ENCODE data around the gene DNAL4.

DNAL4 gene

GRCh38 chr22:38734421-38735100 is 59.4 kb downstream of the DNAL4 start:
- Histone ChIP-seq H3K36me3 (ENCODE audit: control insufficient read depth, low read depth, low read length) (peaks cover 32% of the 10 kb centered on the region), H3K4me1 (ENCODE audit: control insufficient read depth, low read depth, low read length) (no peaks in the 10 kb centered on the region), H3K9ac (ENCODE audit: low read length) (no peak overlapping the region), H3K9me3 (ENCODE audit: control insufficient read depth, low read depth, low read length) (no peaks in the 10 kb centered on the region), H3K4me3 (ENCODE audit: low read length) (no peak overlapping the region), H3K27me3 (ENCODE audit: control insufficient read depth, insufficient read depth, low read length) (no peaks in the 10 kb centered on the region), H3K27ac (ENCODE audit: low read length) (no peak overlapping the region)

DNA sequence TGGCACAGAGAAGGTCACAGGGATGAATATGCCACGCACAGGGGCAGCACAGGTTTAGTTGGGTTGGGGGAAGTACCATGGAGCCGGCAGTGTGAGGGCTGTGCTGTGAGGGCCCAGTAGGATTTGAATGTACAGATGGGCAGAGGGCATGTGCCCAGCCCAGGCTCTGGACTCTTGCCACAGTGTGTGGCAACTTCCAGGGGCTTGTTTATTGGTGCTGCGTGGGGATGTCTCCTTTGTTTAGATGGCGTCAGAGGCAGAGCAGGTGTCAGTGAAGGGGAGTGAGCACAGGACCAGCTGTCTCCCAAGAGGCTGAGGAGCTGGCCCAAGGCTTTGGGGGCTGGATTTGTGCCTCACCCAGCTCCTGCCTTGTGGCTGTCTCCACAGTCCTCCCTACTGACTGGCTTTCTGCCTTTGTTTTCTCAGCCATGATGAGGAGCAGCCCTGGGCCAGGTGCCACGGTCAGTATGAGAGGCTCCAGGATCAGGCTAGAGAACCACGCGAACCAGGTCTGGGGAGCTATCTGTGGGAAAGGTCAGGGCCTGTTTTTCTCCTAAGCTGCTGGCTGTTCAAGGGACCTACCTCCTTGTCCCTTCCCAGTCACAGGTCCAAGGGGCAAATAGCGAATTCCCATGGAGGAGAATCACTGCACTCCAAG is 60.1 kb downstream of the DNAL4 start:
- no peak overlapping the region for H3K9ac ChIP-seq (ENCODE audit: low read length)
- H3K9me3 ChIP-seq (ENCODE audit: control insufficient read depth, low read depth, low read length) = no peaks in the 10 kb centered on the region
- peaks cover 39% of the 10 kb centered on the region for H3K36me3 ChIP-seq (ENCODE audit: control insufficient read depth, low read depth, low read length)
- no peaks in the 10 kb centered on the region for H3K4me1 ChIP-seq (ENCODE audit: control insufficient read depth, low read depth, low read length)
- H3K27ac ChIP-seq (ENCODE audit: low read length) = no peak overlapping the region
- H3K4me3 ChIP-seq (ENCODE audit: low read length) = no peak overlapping the region
- H3K27me3 ChIP-seq (ENCODE audit: control insufficient read depth, insufficient read depth, low read length) = no peaks in the 10 kb centered on the region

DNA sequence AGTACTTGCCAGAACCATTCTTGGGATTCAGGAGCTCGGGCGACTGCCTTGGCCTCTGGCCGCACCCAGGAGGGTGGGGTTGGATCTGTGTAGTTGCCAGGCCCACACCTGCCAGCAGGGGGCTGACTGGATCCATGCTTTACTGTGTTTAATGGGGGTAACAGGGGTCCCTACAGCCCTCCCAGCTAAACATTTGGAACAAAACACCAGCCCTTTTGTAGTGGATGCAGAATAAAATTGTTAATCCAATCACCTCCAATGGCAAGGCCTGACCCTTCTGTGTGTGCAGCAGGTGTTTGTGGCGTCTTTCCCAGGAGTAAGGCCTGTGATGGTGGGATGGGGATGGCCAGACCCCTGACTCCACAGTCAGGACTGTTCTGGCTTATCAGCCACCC is 60.6 kb downstream of the DNAL4 start:
- no peaks in the 10 kb centered on the region for H3K4me1 ChIP-seq (ENCODE audit: control insufficient read depth, low read depth, low read length)
- no peak overlapping the region for H3K9ac ChIP-seq (ENCODE audit: low read length)
- H3K27me3 ChIP-seq (ENCODE audit: control insufficient read depth, insufficient read depth, low read length) = no peaks in the 10 kb centered on the region
- H3K27ac ChIP-seq (ENCODE audit: low read length) = no peak overlapping the region
- no peaks in the 10 kb centered on the region for H3K9me3 ChIP-seq (ENCODE audit: control insufficient read depth, low read depth, low read length)
- peaks cover 41% of the 10 kb centered on the region for H3K36me3 ChIP-seq (ENCODE audit: control insufficient read depth, low read depth, low read length)
- H3K4me3 ChIP-seq (ENCODE audit: low read length) = no peak overlapping the region

DNA sequence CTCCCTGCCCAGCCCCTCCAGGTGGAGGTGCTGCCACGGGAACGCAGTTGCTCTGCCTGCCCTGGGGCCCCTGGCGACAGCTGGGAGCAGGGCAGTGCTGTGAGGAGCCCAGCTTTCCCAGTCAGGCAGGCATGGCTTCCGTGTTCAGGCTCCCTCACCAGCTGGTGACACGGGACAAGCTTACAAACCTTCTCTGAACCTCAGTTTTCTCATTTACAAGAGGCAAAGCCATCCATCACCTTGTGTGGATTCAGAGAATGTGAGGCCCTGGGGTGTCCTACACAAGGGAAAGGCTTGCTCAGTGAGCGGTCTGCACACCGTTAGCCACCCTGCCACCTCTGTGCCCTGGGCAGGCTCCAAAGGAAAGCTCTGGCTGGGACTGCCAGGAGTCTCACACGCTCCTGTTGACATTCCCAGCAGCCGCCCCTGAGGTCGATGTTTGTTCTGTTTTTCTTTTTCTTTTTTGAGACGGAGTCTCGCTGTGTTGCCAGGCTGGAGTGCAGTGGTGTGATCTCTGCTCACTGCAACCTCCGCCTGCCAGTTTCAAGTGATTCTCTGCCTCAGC is 61.6 kb downstream of the DNAL4 start:
- H3K4me1 ChIP-seq (ENCODE audit: control insufficient read depth, low read depth, low read length) = no peaks in the 10 kb centered on the region
- no peak overlapping the region for H3K4me3 ChIP-seq (ENCODE audit: low read length)
- no peaks in the 10 kb centered on the region for H3K27me3 ChIP-seq (ENCODE audit: control insufficient read depth, insufficient read depth, low read length)
- no peak overlapping the region for H3K9ac ChIP-seq (ENCODE audit: low read length)
- H3K27ac ChIP-seq (ENCODE audit: low read length) = no peak overlapping the region
- peaks cover 51% of the 10 kb centered on the region for H3K36me3 ChIP-seq (ENCODE audit: control insufficient read depth, low read depth, low read length)
- no peaks in the 10 kb centered on the region for H3K9me3 ChIP-seq (ENCODE audit: control insufficient read depth, low read depth, low read length)

DNA sequence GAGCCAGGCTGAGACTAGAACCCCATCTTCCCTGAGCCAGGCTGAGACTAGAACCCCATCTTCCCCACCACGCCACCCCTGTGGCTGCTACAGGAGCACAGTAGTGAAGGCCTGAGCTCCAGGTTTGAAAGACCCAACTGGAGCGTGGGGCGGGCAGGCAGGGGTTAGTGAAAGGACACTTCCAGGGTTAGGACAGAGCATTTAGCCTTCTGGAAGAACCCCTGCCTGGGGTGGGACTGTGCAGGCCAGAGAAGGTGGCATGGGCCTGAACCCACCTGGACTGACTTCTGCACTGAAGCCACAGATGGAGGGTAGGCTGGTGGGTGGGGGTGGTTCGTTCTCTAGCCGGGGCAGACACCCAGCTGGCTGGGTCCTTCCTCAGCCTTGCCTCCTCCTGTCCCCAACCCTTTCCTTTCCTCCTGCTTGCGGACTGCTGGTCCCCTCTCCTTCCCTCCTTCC is 62.2 kb downstream of the DNAL4 start:
- Histone ChIP-seq H3K4me1 (ENCODE audit: control insufficient read depth, low read depth, low read length) (no peaks in the 10 kb centered on the region), H3K27me3 (ENCODE audit: control insufficient read depth, insufficient read depth, low read length) (no peaks in the 10 kb centered on the region), H3K36me3 (ENCODE audit: control insufficient read depth, low read depth, low read length) (peaks cover 57% of the 10 kb centered on the region), H3K27ac (ENCODE audit: low read length) (no peak overlapping the region), H3K9me3 (ENCODE audit: control insufficient read depth, low read depth, low read length) (no peaks in the 10 kb centered on the region), H3K9ac (ENCODE audit: low read length) (no peak overlapping the region), H3K4me3 (ENCODE audit: low read length) (no peak overlapping the region)

DNA sequence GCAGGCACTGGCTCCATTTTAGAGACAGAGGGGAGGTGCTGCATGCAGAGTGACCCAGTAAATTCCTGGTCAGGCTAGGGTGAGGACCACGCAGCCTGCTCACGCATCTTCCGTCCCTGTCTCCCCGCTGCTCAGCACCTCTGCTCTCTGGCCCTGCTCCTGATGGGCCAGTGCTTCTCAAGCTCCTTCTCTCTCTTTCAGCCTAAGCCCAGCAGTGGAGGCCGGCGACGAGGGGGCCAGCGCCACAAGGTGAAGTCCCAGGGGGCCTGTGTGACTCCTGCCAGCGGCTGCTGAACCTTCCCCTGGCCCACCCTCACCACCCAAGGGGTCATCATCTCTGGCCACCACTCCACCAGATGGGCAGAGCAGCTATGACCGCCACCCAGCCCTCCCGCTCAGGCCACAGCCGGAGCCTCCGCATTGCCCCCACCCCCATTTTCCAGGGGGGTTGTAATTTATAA is 63.5 kb downstream of the DNAL4 start:
- no peak overlapping the region for H3K9ac ChIP-seq (ENCODE audit: low read length)
- peaks cover 70% of the 10 kb centered on the region for H3K36me3 ChIP-seq (ENCODE audit: control insufficient read depth, low read depth, low read length)
- H3K9me3 ChIP-seq (ENCODE audit: control insufficient read depth, low read depth, low read length) = no peaks in the 10 kb centered on the region
- H3K4me3 ChIP-seq (ENCODE audit: low read length) = no peak overlapping the region
- H3K27me3 ChIP-seq (ENCODE audit: control insufficient read depth, insufficient read depth, low read length) = no peaks in the 10 kb centered on the region
- H3K27ac ChIP-seq (ENCODE audit: low read length) = no peak overlapping the region
- no peaks in the 10 kb centered on the region for H3K4me1 ChIP-seq (ENCODE audit: control insufficient read depth, low read depth, low read length)

DNA sequence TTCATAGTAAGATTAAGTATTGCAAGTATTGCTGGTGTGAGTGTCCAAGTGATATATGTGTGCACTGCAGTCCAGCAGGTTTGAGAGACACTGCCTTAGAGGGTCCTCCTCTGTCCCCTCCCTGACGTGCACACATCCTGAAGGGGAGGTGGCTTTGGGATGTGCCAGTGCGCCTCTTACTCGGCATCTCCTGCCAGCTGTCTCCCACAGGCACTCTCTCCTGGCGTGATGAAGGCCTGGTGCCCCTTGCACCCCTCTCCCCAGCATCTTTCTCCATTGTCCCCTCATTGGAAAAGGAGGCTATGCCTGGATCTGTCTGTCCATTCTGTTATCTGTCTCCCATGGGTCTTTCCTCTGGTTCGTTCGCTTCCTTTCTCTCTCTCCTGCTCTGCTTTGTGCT is 64.0 kb downstream of the DNAL4 start:
- Histone ChIP-seq H3K27me3 (ENCODE audit: control insufficient read depth, insufficient read depth, low read length) (no peaks in the 10 kb centered on the region), H3K4me1 (ENCODE audit: control insufficient read depth, low read depth, low read length) (no peaks in the 10 kb centered on the region), H3K27ac (ENCODE audit: low read length) (no peak overlapping the region), H3K4me3 (ENCODE audit: low read length) (no peak overlapping the region), H3K36me3 (ENCODE audit: control insufficient read depth, low read depth, low read length) (peaks cover 72% of the 10 kb centered on the region), H3K9me3 (ENCODE audit: control insufficient read depth, low read depth, low read length) (no peaks in the 10 kb centered on the region), H3K9ac (ENCODE audit: low read length) (no peak overlapping the region)

DNA sequence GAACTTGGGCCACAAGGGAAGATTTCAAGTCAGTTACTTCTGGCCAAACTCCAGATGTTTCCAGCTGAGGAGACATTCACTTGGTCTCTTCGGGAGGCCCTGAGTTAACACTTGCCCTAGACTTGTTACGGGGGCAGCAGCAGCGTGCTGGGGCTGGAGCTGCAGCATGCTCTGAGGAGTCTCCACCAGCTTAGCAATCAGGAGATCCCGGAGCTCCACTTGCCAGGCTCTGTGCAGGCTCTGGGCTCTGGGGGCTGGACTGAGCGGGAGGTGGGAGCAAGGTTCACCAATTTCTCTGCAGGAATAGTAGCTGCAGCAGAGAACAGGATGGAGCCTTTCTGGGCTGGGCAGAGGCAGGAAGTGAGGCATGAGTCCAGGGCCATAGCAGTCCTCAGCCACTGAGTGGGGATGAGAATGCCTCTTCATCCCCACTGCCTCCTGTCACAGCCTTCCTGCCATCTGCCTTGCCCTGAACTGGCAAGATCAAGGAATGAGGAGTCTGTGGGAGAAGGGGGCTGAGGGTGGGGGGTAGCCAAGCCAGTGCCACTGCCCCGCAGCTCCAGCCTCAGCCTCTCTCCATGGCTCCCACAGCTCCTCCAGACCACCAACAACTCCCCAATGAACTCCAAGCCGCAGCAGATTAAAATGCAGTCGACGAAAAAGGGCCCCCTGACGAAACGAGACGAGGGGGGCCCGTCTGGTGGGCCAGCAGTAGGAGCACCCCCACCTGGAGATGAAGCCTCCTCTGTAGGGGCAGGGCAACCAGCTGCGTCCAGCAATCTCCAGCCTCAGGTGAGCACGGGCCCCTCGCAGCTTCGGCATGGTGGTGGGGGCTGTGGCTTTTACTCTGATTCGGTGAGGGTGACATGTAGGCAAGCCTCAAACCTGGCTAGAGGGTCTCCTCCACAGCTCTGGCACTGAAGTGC is 64.8 kb downstream of the DNAL4 start:
- Histone ChIP-seq H3K36me3 (ENCODE audit: control insufficient read depth, low read depth, low read length) (peaks cover 77% of the 10 kb centered on the region), H3K27ac (ENCODE audit: low read length) (no peak overlapping the region)

More for the DNA sequence above, 64.8 kb downstream of the DNAL4 start:
- Histone ChIP-seq H3K27me3 (ENCODE audit: control insufficient read depth, insufficient read depth, low read length) (no peaks in the 10 kb centered on the region), H3K4me1 (ENCODE audit: control insufficient read depth, low read depth, low read length) (no peaks in the 10 kb centered on the region), H3K9ac (ENCODE audit: low read length) (no peak overlapping the region), H3K9me3 (ENCODE audit: control insufficient read depth, low read depth, low read length) (no peaks in the 10 kb centered on the region), H3K4me3 (ENCODE audit: low read length) (no peak overlapping the region)

All from iPS-18a (cell line).